Cardiac fibroblast (primary cell): ENCODE results near the gene RBMS3.
A peak's percentile ranks its signal among the peaks of the same experiment; 100 is the strongest.

ENCODE experiments used
- DNase-seq, 2 donors: peaks; one replicate each; pipeline versions ENCODE4 v3.0.0 to v3.0.0-alpha.2; 2010; ENCODE audit warnings: low read depth in 2 of 2
- H3K4me3 ChIP-seq, 2 donors: replicated peaks in 1 of 2; 1 replicate in 1 of 2; 2 replicates in 1 of 2; pipeline ENCODE4 v1.5.1; 2011; ENCODE audit warnings: low read depth in 2 of 2, low read length in 2 of 2, mild to moderate bottlenecking in 2 of 2, moderate library complexity in 1 of 2
- TF ChIP-seq, protein P1 (sequence below): IDR thresholded peaks from one replicate; pipeline ENCODE4 v1.5.1; 2011; ENCODE audit warnings: low read depth, mild to moderate bottlenecking, low read length, inconsistent platforms

RBMS3 gene

DNA sequence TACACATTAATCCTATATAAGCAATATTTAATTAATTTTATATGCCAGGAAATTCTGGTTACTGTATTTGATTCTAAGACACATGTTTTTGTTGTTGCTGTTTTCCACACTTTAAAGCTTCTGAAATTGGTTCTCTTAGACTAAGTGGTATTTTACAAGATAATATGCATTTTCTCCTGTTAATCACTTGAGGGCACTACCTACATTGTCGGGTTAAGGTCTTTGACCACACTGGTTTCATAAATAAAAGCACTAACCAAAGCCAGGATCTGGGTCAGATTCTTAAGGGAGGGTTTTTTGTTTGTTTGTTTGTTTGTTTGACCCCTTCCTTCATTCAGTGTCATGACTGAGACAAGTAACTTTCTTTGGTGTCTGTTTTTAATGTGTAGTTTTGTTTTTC, 590.2 kb downstream of the RBMS3 start:
- TF ChIP-seq, protein P1, sequence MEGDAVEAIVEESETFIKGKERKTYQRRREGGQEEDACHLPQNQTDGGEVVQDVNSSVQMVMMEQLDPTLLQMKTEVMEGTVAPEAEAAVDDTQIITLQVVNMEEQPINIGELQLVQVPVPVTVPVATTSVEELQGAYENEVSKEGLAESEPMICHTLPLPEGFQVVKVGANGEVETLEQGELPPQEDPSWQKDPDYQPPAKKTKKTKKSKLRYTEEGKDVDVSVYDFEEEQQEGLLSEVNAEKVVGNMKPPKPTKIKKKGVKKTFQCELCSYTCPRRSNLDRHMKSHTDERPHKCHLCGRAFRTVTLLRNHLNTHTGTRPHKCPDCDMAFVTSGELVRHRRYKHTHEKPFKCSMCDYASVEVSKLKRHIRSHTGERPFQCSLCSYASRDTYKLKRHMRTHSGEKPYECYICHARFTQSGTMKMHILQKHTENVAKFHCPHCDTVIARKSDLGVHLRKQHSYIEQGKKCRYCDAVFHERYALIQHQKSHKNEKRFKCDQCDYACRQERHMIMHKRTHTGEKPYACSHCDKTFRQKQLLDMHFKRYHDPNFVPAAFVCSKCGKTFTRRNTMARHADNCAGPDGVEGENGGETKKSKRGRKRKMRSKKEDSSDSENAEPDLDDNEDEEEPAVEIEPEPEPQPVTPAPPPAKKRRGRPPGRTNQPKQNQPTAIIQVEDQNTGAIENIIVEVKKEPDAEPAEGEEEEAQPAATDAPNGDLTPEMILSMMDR, result no peak
- no peak overlapping the region for H3K4me3 ChIP-seq
- DNase-seq, result peak; percentile 7 to 8

DNA sequence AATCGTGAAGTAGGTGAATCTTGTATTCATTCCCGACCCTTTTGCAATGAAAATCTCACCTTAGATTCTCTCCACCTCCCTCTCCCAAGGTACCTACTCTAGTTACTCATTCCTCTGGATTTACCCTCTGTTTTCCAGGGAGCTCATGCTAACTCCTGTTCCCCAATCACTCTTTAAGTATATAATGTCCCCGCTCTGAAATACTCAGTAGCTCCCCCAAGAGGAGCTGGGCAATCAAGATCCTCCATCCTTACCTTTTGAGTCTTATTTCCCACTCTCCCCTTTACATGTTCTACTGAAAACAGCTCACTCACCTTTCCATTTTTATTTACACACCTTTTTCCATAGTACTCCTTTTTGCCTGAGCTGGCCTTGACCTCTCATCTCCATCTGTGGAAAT, 599.9 kb downstream of the RBMS3 start:
- H3K4me3 ChIP-seq, result no peak overlapping the region
- TF ChIP-seq, protein P1, result no peak
- DNase-seq, result no peak

DNA sequence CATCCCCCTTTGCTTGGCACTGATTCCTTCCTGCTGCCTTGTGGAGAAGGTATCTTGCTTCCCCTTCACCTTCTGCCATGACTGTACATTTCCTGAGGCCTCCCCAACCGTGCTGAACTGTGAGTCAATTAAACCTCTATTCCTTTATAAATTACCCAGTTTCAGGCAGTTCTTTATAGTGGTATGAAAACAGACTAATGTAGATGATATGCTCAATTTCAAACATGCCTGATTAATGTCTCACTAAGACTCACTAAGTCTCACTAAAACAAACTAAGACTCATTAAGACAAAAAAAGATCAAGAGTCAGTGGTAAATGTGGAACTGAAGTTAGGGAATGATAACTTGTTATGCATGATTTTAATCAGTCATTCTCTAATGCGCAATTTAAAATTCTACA, 606.6 kb downstream of the RBMS3 start:
- TF ChIP-seq, protein P1, result no peak
- H3K4me3 ChIP-seq, result no peak overlapping the region
- peak in 1 of 2 donors; percentile 11 for DNase-seq

DNA sequence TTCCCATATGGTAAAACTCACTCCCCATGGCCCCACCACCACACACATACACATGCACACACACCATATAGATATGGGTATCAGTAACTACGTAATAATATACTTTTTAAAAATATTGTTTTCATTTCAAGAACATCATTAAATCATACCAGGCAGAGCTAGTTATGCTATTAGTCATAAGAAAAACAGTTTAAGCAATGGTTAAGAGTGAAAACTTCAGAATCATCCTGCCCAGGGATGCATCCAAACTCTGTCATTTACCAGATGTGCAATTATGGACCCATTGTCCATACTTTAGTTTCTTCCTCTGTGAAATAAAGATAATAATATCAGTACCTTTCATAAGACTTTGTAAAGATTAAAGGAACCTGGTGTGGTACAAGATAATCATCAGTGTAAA, 608.3 kb downstream of the RBMS3 start:
- H3K4me3 ChIP-seq, result no peak overlapping the region
- DNase-seq, result peak in 1 of 2 donors; percentile 64
- TF ChIP-seq, protein P1, result no peak

DNA sequence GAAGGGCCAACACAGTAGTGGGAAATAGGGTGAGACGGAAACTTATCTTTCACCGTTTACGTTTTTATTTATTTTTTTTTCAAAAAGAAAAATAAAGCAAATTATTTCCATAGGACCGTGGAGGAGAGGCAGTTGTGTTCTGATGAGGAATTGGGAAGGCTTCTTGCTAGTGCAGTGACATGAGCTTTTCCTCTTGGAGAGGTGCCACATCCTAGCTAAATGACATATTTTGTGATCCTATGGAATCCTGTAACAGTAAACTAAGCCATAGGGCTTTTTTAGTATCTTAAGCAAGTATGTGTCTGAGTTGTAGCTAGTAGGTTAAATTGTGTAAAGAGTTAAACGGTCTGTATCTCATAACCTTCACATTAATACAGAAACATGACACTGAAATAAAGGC, 609.9 kb downstream of the RBMS3 start:
- TF ChIP-seq, protein P1, result no peak
- H3K4me3 ChIP-seq, result no peak overlapping the region
- no peak for DNase-seq

DNA sequence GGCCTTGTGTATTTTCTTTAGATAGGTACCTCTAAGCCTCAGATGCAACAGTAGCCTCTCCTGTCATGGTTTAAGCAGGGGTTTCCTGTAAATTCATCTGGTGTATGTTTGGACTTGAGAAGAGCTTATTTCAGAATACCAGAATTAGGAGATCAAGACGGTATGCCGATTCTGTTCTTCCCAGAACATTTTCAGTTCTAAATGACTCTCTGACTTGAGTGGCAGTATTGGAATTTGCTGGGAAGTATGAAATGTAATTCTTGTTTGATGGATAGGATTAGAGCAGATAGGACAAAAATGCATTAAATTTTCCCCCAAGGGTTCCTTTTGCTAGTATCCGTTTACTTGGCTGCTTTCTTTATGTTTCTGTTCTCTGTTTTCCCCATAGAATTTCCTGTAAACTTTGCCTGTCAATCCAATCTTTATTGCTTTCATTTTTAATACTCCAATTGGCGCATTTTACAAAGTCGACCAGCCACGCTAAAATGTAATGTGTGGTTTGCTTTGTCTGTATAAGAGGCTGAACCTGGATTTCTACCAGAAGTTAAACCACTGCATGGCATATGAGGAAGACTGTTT, 612.2 kb downstream of the RBMS3 start:
- no peak for DNase-seq
- TF ChIP-seq, protein P1, result no peak

DNA sequence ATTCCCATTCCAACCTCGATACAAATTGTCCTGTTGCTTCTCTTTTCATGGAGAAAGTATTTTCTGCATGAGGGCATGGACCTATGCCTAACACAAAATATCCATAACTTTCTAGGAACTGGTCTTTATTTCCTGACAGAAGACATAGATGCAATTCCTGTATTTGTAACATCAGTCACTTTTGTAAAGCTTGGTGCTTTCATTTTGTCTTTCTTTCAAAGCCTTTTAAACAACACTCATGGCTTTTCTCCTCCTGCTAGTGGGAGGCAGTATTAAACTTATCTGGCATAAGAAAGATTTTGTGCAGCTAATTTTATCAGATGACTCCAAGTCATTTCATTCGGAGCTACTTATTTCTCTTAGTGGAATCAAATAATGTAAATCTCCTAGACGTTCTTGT, 616.0 kb downstream of the RBMS3 start:
- TF ChIP-seq, protein P1, result no peak
- no peak for DNase-seq
- H3K4me3 ChIP-seq, result no peak overlapping the region

More for the DNA sequence above, 612.2 kb downstream of the RBMS3 start:
- no peak overlapping the region for H3K4me3 ChIP-seq
